Activated CD8-positive, alpha-beta memory T cell treated with anti-CD3 and anti-CD28 coated beads, Interleukin-2, amount 50 U/mL, for 1 hour (primary cell): ENCODE results near the gene INHBE.
"Not testable (repeated sequence)": the region's sequence is repeated elsewhere in the genome, so short reads cannot be mapped to it uniquely, and the experiment has no call there.

Experiments
- DNase-seq: peaks from one replicate; pipeline ENCODE4 v3.0.0-alpha.2; 2020; ENCODE audit errors: extremely low read depth

Gene INHBE

GRCh38 chr12:57476162-57476992, 21.3 kb downstream of the INHBE start:
- no peak for DNase-seq

- DNase-seq = no peak
These were observed 22.0 kb downstream of the INHBE start for GRCh38 chr12:57476993-57477709.

GRCh38 chr12:57477710-57478681, 22.9 kb downstream of the INHBE start:
- no peak for DNase-seq

- no peak for DNase-seq
These were observed 23.9 kb downstream of the INHBE start for GRCh38 chr12:57479043-57479375.

GRCh38 chr12:57479376-57480115, 24.4 kb downstream of the INHBE start, which contains the start of gene ARHGAP9:
Gene ARHGAP9 (minus strand): TSS chr12:57479866. CDS start chr12:57479406, 460 bp downstream.
- no peak for DNase-seq

- DNase-seq = no peak
These were observed 26.6 kb downstream of the INHBE start for GRCh38 chr12:57481671-57482070.

- no peak for DNase-seq
These were observed 28.4 kb downstream of the INHBE start for GRCh38 chr12:57483466-57483865.

- DNase-seq = no peak
These were observed 30.6 kb downstream of the INHBE start for GRCh38 chr12:57485695-57486094.

GRCh38 chr12:57487055-57487596, 32.0 kb downstream of the INHBE start:
- no peak for DNase-seq

GRCh38 chr12:57487597-57488401, 32.7 kb downstream of the INHBE start, which contains the start of gene MARS1:
Gene MARS1 (plus strand): TSS chr12:57488068. CDS start chr12:57488091, 23 bp downstream.
- peak; percentile 85 for DNase-seq

GRCh38 chr12:57488402-57489156, 33.5 kb downstream of the INHBE start:
- DNase-seq = no peak

- DNase-seq = no peak
These were observed 34.1 kb downstream of the INHBE start for GRCh38 chr12:57489157-57489641.

- no peak for DNase-seq
These were observed 35.0 kb downstream of the INHBE start for GRCh38 chr12:57490126-57490525.

GRCh38 chr12:57491393-57492280, 36.5 kb downstream of the INHBE start:
- no peak for DNase-seq

GRCh38 chr12:57495051-57495701, 40.1 kb downstream of the INHBE start:
- DNase-seq = not testable (repeated sequence)

- DNase-seq = no peak
These were observed 41.7 kb downstream of the INHBE start for GRCh38 chr12:57496822-57497221.
